Upper lobe of right lung (tissue), 1 donor: Measurements from ENCODE around the gene POLD2. TPM values are rescaled to one million over a fixed set of nuclear protein-coding genes. Genes with fewer than 3 reads are reported as not detected.

Experiments used
- ATAC-seq: fragments of 200-7000 bp; cut with Tn5 transposase; one replicate; pipeline ENCODE4 v1.9.1; 2020; ENCODE audit warnings: mild to moderate bottlenecking, moderate library complexity
- DNase-seq: peaks from one replicate; pipeline ENCODE4 v3.0.0-alpha.2; 2020
- H3K27ac ChIP-seq: fragments of 200-600 bp; one replicate; pipeline ENCODE4 v1.8.0; 2022
- H3K27me3 ChIP-seq: fragments of 200-600 bp; one replicate; pipeline ENCODE4 v1.8.0; 2022; ENCODE audit warnings: mild to moderate bottlenecking
- H3K36me3 ChIP-seq: fragments of 200-600 bp; one replicate; pipeline ENCODE4 v1.8.0; 2022
- H3K4me1 ChIP-seq: fragments of 200-600 bp; one replicate; pipeline ENCODE4 v1.8.0; 2022
- H3K4me3 ChIP-seq: fragments of 200-600 bp; one replicate; pipeline ENCODE4 v1.8.0; 2022; ENCODE audit warnings: mild to moderate bottlenecking
- H3K9me3 ChIP-seq: fragments of 200-600 bp; one replicate; pipeline ENCODE4 v1.8.0; 2022
- intact Hi-C: fragments of 100-400 bp; cut with DNase I; formaldehyde crosslinking; loops from one replicate; pipeline ENCODE4 v1.11.0; 2022
- total RNA-seq: library from RNA; stranded (reverse); fragmentation: NEBNext Ultra II Directional; extraction: Animal tissue kit (Norgen Biotek cat#: 25700); gene quantifications from one replicate; pipeline ENCODE4 v1.2.1, GENCODE V29; 2021
- TF ChIP-seq, protein P1 (sequence below): fragments of 200-600 bp; IDR thresholded peaks from one replicate; pipeline ENCODE4 v1.8.0; 2022; ENCODE audit warnings: antibody characterized with exemption
- donor health status: DM: no; HTN: yes; CAD: no; lungs with severe emphysema.

Gene POLD2
- total RNA-seq, 1 donor from 2014 or later, result 60.2 TPM

- Histone ChIP-seq H3K36me3 (no peaks in the 10 kb centered on the region), H3K4me3 (no peak within 1 kb of the TSS), H3K27me3 (peaks cover 13% of the 10 kb centered on the region), H3K27ac (no peak within 1 kb of the TSS), H3K4me1 (peaks cover 6% of the 10 kb centered on the region), H3K9me3 (no peaks in the 10 kb centered on the region)
- intact Hi-C loops, result no loop called here
- peak; percentile 32 for DNase-seq
- TF ChIP-seq, protein P1, sequence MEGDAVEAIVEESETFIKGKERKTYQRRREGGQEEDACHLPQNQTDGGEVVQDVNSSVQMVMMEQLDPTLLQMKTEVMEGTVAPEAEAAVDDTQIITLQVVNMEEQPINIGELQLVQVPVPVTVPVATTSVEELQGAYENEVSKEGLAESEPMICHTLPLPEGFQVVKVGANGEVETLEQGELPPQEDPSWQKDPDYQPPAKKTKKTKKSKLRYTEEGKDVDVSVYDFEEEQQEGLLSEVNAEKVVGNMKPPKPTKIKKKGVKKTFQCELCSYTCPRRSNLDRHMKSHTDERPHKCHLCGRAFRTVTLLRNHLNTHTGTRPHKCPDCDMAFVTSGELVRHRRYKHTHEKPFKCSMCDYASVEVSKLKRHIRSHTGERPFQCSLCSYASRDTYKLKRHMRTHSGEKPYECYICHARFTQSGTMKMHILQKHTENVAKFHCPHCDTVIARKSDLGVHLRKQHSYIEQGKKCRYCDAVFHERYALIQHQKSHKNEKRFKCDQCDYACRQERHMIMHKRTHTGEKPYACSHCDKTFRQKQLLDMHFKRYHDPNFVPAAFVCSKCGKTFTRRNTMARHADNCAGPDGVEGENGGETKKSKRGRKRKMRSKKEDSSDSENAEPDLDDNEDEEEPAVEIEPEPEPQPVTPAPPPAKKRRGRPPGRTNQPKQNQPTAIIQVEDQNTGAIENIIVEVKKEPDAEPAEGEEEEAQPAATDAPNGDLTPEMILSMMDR, result no peak
- no peak for ATAC-seq
Observed at GRCh38 chr7:44141221-44141850, 18.0 kb upstream of the POLD2 start, which contains the start of gene MYL7. Gene MYL7 (minus strand): TSS chr7:44141332. CDS start chr7:44141305, 27 bp downstream.

GRCh38 chr7:44140341-44140740 is 17.0 kb upstream of the POLD2 start:
- Histone ChIP-seq H3K27me3 (peaks cover 7% of the 10 kb centered on the region), H3K4me3 (no peak overlapping the region), H3K36me3 (no peaks in the 10 kb centered on the region), H3K4me1 (no peaks in the 10 kb centered on the region), H3K9me3 (no peaks in the 10 kb centered on the region), H3K27ac (no peak overlapping the region)
- DNase-seq (peak; percentile 40), ATAC-seq (no peak)
- TF ChIP-seq, protein P1, result no peak
- intact Hi-C loops, result no loop called here

- Histone ChIP-seq H3K9me3 (no peaks in the 10 kb centered on the region), H3K4me3 (no peak overlapping the region), H3K27ac (no peak overlapping the region), H3K27me3 (no peaks in the 10 kb centered on the region), H3K36me3 (no peaks in the 10 kb centered on the region), H3K4me1 (no peaks in the 10 kb centered on the region)
- TF ChIP-seq, protein P1, result no peak
- DNase-seq, result peak; percentile 56
- no peak for ATAC-seq
- intact Hi-C loops, result no loop called here
Observed at GRCh38 chr7:44139311-44140010, 16.1 kb upstream of the POLD2 start.

GRCh38 chr7:44138698-44139097 is 15.3 kb upstream of the POLD2 start:
- H3K4me1 ChIP-seq, result no peaks in the 10 kb centered on the region
- H3K4me3 ChIP-seq, result no peak overlapping the region
- intact Hi-C loops, result no loop called here
- no peak overlapping the region for H3K27ac ChIP-seq
- TF ChIP-seq, protein P1, result no peak
- no peaks in the 10 kb centered on the region for H3K27me3 ChIP-seq
- ATAC-seq, result no peak
- DNase-seq, result peak; percentile 58
- no peaks in the 10 kb centered on the region for H3K36me3 ChIP-seq
- no peaks in the 10 kb centered on the region for H3K9me3 ChIP-seq

DNA sequence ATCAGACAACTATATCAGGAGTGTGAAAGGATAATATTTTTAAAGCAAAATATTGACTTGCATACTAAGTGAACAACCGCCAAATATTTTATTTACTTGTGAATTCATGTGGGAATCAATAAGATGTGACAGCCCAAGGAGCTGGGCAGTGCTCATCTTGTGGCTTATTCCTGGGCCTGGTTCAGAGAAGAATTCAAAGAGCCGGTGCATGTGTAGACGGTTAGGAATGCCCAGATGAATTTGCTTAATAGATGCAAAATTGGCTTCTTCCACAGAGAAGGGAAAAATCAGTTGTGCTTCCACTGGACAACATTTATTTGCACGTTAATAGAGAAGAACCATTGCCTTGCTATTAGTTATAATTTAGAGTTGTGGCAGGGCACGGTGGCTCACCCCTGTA is 13.4 kb upstream of the POLD2 start:
- intact Hi-C loops, result no loop called here
- Histone ChIP-seq H3K27ac (no peak overlapping the region), H3K9me3 (no peaks in the 10 kb centered on the region), H3K36me3 (no peaks in the 10 kb centered on the region), H3K4me3 (no peak overlapping the region), H3K27me3 (no peaks in the 10 kb centered on the region), H3K4me1 (no peaks in the 10 kb centered on the region)
- no peak for DNase-seq
- TF ChIP-seq, protein P1, result no peak
- ATAC-seq, result no peak
